Lower leg skin (tissue), 4 donors: ENCODE data around the gene MLYCD. TPM values are rescaled to one million over a fixed set of nuclear protein-coding genes. Genes with fewer than 3 reads are reported as not detected.
"Not testable (repeated sequence)": the region's sequence is repeated elsewhere in the genome, so short reads cannot be mapped to it uniquely, and the experiment has no call there.

Source experiments
- DNase-seq, 2 donors: peaks; one replicate each; pipeline ENCODE4 v3.0.0-alpha.2; 2019; ENCODE audit warnings: low spot score in 2 of 2
- H3K4me3 ChIP-seq: fragments of 200-600 bp; sonication (generic); 2 replicates; pipeline ENCODE4 v1.5.1; 2017; ENCODE audit warnings: mild to moderate bottlenecking, low read depth; ENCODE audit not compliant: poor library complexity, severe bottlenecking
- POLR2A ChIP-seq, 2 donors: fragments of 450-650 bp; IDR thresholded peaks; one replicate each; pipeline ENCODE4 v1.6.1; 2016 to 2017; ENCODE audit warnings: antibody characterized with exemption in 2 of 2, mild to moderate bottlenecking in 1 of 2, moderate library complexity in 1 of 2
- WGBS, 2 donors: methylation state at CpG; one replicate each; pipeline ENCODE4 v1.1.5; 2018; 5-methylcytosine and 5-hydroxymethylcytosine counted together
- intact Hi-C: fragments of 100-400 bp; cut with DNase I; formaldehyde crosslinking; loops from one replicate; pipeline ENCODE4 v1.15.0; 2023; ENCODE audit warnings: low total_unique reads
- total RNA-seq, 4 donors: library from RNA; depleted of rRNA; stranded (reverse); fragments of >200 nt; gene quantifications; one replicate each; pipeline ENCODE4 v1.1.0, GENCODE V29; 2016
- TF ChIP-seq, protein P1 (sequence below), 3 donors: fragments of 450-650 bp; IDR thresholded peaks; one replicate each; pipeline ENCODE4 v1.5.1; 2016; ENCODE audit warnings: antibody characterized with exemption in 3 of 3, mild to moderate bottlenecking in 3 of 3, moderate library complexity in 2 of 3

MLYCD gene
- total RNA-seq, 4 donors from 2014 or later = 3.8 to 8.8 (median 5.2) TPM

DNA sequence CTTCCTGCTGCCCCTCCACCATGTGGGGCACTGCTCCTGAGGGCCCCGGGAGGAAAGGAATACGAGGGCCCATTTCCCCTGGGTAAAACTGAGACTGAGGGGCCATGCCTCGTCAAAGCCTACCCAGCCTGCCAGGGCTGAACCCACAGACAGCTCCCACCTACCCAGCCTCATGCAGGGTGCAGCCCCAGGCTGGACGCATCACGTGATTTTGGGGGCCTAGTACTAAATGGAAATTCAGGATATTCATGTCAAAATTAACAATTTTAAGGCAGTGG is 50.7 kb downstream of the MLYCD start:
- DNase-seq = no peak
- H3K4me3 ChIP-seq = no peak overlapping the region
- WGBS, 2 donors = 79% methylated on average over 5 of the region's 5 CpGs
- intact Hi-C loops = loop anchor here (5.0 to 10.0 kb wide), 2 partner anchors 115 to 228 kb away; no protein-coding TSS in a partner anchor
- TF ChIP-seq, protein P1, sequence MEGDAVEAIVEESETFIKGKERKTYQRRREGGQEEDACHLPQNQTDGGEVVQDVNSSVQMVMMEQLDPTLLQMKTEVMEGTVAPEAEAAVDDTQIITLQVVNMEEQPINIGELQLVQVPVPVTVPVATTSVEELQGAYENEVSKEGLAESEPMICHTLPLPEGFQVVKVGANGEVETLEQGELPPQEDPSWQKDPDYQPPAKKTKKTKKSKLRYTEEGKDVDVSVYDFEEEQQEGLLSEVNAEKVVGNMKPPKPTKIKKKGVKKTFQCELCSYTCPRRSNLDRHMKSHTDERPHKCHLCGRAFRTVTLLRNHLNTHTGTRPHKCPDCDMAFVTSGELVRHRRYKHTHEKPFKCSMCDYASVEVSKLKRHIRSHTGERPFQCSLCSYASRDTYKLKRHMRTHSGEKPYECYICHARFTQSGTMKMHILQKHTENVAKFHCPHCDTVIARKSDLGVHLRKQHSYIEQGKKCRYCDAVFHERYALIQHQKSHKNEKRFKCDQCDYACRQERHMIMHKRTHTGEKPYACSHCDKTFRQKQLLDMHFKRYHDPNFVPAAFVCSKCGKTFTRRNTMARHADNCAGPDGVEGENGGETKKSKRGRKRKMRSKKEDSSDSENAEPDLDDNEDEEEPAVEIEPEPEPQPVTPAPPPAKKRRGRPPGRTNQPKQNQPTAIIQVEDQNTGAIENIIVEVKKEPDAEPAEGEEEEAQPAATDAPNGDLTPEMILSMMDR (IDR thresholded peaks at IDR 0.05) = no peak
- TF ChIP-seq POLR2A (IDR thresholded peaks at IDR 0.05) = no peak

- not testable (repeated sequence) for H3K4me3 ChIP-seq, DNase-seq
- intact Hi-C loops = loop anchor here (10.0 kb wide), 1 partner anchor 114 kb away; no protein-coding TSS in a partner anchor
- WGBS, 2 donors = 58 to 73% methylated on average over 10 of the region's 10 CpGs
Observed at GRCh38 chr16:83950862-83951399, 52.0 kb downstream of the MLYCD start.

- DNase-seq = no peak
- H3K4me3 ChIP-seq = no peak overlapping the region
- no peak for TF ChIP-seq POLR2A (IDR thresholded peaks at IDR 0.05)
- TF ChIP-seq, protein P1 (IDR thresholded peaks at IDR 0.05) = no peak
- intact Hi-C loops = loop anchor here (10.0 kb wide), 1 partner anchor 113 kb away; no protein-coding TSS in a partner anchor
- WGBS, 2 donors = 22 to 41% methylated on average over 8 of the region's 8 CpGs
Observed at GRCh38 chr16:83951544-83951943, 52.6 kb downstream of the MLYCD start.

DNA sequence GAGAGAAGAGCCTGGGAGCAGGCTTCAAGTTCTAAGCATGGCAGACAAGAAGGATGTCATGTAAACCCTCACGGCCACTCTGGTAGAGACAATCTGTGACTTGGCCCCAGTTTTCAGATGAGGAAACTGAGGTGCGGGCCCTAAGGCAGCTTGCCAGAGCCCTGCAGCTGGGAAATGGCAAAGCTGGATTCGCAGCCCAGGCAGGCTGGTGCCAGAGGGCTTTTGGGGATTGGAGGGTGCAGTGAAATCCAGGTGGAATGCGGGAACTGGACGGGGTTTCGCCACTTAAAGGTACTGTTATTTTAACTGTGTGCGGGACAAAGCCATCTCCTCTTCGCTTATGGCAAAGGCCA is 53.6 kb downstream of the MLYCD start:
- WGBS, 2 donors = 4 to 10% methylated on average over 7 to 8 of the region's 8 CpGs
- TF ChIP-seq, protein P1 (IDR thresholded peaks at IDR 0.05) = no peak
- TF ChIP-seq POLR2A (IDR thresholded peaks at IDR 0.05) = no peak
- no peak overlapping the region for H3K4me3 ChIP-seq
- DNase-seq = peak in 1 of 2 donors; percentile 21
- intact Hi-C loops = loop anchor here (10.0 kb wide), 1 partner anchor 112 kb away; no protein-coding TSS in a partner anchor

- 1 to 2% methylated on average over 14 to 24 of the region's 30 CpGs for WGBS, 2 donors
- peak within 1 kb of the TSS; percentile 34 for H3K4me3 ChIP-seq
- peak; percentile 96 to 99 for DNase-seq
- intact Hi-C loops = loop anchor here (10.0 kb wide), 1 partner anchor 112 kb away; no protein-coding TSS in a partner anchor
- TF ChIP-seq, protein P1 (IDR thresholded peaks at IDR 0.05) = no peak
- TF ChIP-seq POLR2A (IDR thresholded peaks at IDR 0.05) = no peak
Observed at GRCh38 chr16:83952940-83953795, 54.3 kb downstream of the MLYCD start, which contains the start of gene OSGIN1. OSGIN1 (plus strand) TSS chr16:83953240; CDS start chr16:83957672, 4,432 bp downstream.
